Measurements from ENCODE around the gene TMEM51. TPM values are rescaled to one million over a fixed set of nuclear protein-coding genes. Genes with fewer than 3 reads are reported as not detected.
A peak's percentile ranks its signal among the peaks of the same experiment; 100 is the strongest.

Gene TMEM51
- total RNA-seq, 1 donor from 2014 or later: 6.9 TPM

- H2AFZ ChIP-seq (ENCODE audit: low read depth, low read length): no peak overlapping the region
- H4K20me1 ChIP-seq (ENCODE audit: insufficient read depth, low read length): peaks cover 5% of the 10 kb centered on the region
- no peaks in the 10 kb centered on the region for H3K9me3 Mint-ChIP-seq (ENCODE audit: unreplicated experiment)
- no peak overlapping the region for H3K4me2 ChIP-seq (ENCODE audit: low read length)
- no peak overlapping the region for H3K4me3 ChIP-seq (ENCODE audit: insufficient read depth, low read depth, low read length)
- H3K27ac Mint-ChIP-seq (ENCODE audit: unreplicated experiment): peak overlapping the region; percentile 41
- no peak overlapping the region for H3K4me3 Mint-ChIP-seq (ENCODE audit: unreplicated experiment)
- H3K36me3 Mint-ChIP-seq (ENCODE audit: low read depth, unreplicated experiment): no peaks in the 10 kb centered on the region
- H3K27ac ChIP-seq (ENCODE audit: low read depth, low read length): no peak overlapping the region
- H3K27me3 Mint-ChIP-seq (ENCODE audit: low read depth, unreplicated experiment): no peaks in the 10 kb centered on the region
- peaks cover 35% of the 10 kb centered on the region for H3K4me1 Mint-ChIP-seq (ENCODE audit: low read depth, unreplicated experiment)
- no peaks in the 10 kb centered on the region for H3K27me3 ChIP-seq (ENCODE audit: insufficient read depth, low read length)
- H3K4me1 ChIP-seq (ENCODE audit: insufficient read depth, low read length): peaks cover 4% of the 10 kb centered on the region
- FAIRE-seq (no peak), DNase-seq (ENCODE audit: low read depth) (no peak)
- no peak for TF ChIP-seq CTCF (IDR thresholded peaks at IDR 0.05; ENCODE audit: insufficient read depth, low read depth, low read length)
- TF ChIP-seq EZH2 (IDR thresholded peaks at IDR 0.05; ENCODE audit: insufficient read depth, low read length): no peak
- H3K9me3 ChIP-seq (ENCODE audit: insufficient read depth, low read depth, low read length): no peaks in the 10 kb centered on the region
- no peak overlapping the region for H3K9ac ChIP-seq (ENCODE audit: low read length)
- no peaks in the 10 kb centered on the region for H3K36me3 ChIP-seq (ENCODE audit: insufficient read depth, low read length)
- H3K79me2 ChIP-seq (ENCODE audit: insufficient read depth, low read length): no peaks in the 10 kb centered on the region
These were observed 32.1 kb downstream of the TMEM51 start for GRCh38 chr1:15185617-15186016.

- peak overlapping the region; percentile 5 for H3K27ac Mint-ChIP-seq (ENCODE audit: unreplicated experiment)
- no peaks in the 10 kb centered on the region for H3K9me3 Mint-ChIP-seq (ENCODE audit: unreplicated experiment)
- TF ChIP-seq EZH2 (IDR thresholded peaks at IDR 0.05; ENCODE audit: insufficient read depth, low read length) (no peak), CTCF (IDR thresholded peaks at IDR 0.05; ENCODE audit: insufficient read depth, low read depth, low read length) (no peak)
- Histone ChIP-seq H3K36me3 (ENCODE audit: insufficient read depth, low read length) (no peaks in the 10 kb centered on the region), H3K9me3 (ENCODE audit: insufficient read depth, low read depth, low read length) (no peaks in the 10 kb centered on the region), H3K9ac (ENCODE audit: low read length) (no peak overlapping the region), H3K27ac (ENCODE audit: low read depth, low read length) (no peak overlapping the region), H3K4me3 (ENCODE audit: insufficient read depth, low read depth, low read length) (no peak overlapping the region), H3K27me3 (ENCODE audit: insufficient read depth, low read length) (no peaks in the 10 kb centered on the region), H3K4me2 (ENCODE audit: low read length) (no peak overlapping the region), H2AFZ (ENCODE audit: low read depth, low read length) (no peak overlapping the region), H3K79me2 (ENCODE audit: insufficient read depth, low read length) (no peaks in the 10 kb centered on the region), H3K4me1 (ENCODE audit: insufficient read depth, low read length) (peaks cover 4% of the 10 kb centered on the region), H4K20me1 (ENCODE audit: insufficient read depth, low read length) (peaks cover under 1% of the 10 kb centered on the region)
- H3K4me3 Mint-ChIP-seq (ENCODE audit: unreplicated experiment): no peak overlapping the region
- H3K4me1 Mint-ChIP-seq (ENCODE audit: low read depth, unreplicated experiment): peaks cover 35% of the 10 kb centered on the region
- no peaks in the 10 kb centered on the region for H3K27me3 Mint-ChIP-seq (ENCODE audit: low read depth, unreplicated experiment)
- H3K36me3 Mint-ChIP-seq (ENCODE audit: low read depth, unreplicated experiment): no peaks in the 10 kb centered on the region
- no peak for FAIRE-seq
- DNase-seq (ENCODE audit: low read depth): no peak
These were observed 32.7 kb downstream of the TMEM51 start for GRCh38 chr1:15186073-15186845.

- no peaks in the 10 kb centered on the region for H3K79me2 ChIP-seq (ENCODE audit: insufficient read depth, low read length)
- H3K27ac ChIP-seq (ENCODE audit: low read depth, low read length): no peak overlapping the region
- TF ChIP-seq CTCF (IDR thresholded peaks at IDR 0.05; ENCODE audit: insufficient read depth, low read depth, low read length) (no peak), EZH2 (IDR thresholded peaks at IDR 0.05; ENCODE audit: insufficient read depth, low read length) (no peak)
- Mint-ChIP-seq H3K4me3 (ENCODE audit: unreplicated experiment) (no peak overlapping the region), H3K36me3 (ENCODE audit: low read depth, unreplicated experiment) (no peaks in the 10 kb centered on the region), H3K9me3 (ENCODE audit: unreplicated experiment) (no peaks in the 10 kb centered on the region), H3K4me1 (ENCODE audit: low read depth, unreplicated experiment) (peaks cover 35% of the 10 kb centered on the region), H3K27ac (ENCODE audit: unreplicated experiment) (peak overlapping the region; percentile 5), H3K27me3 (ENCODE audit: low read depth, unreplicated experiment) (no peaks in the 10 kb centered on the region)
- H3K36me3 ChIP-seq (ENCODE audit: insufficient read depth, low read length): no peaks in the 10 kb centered on the region
- FAIRE-seq: no peak
- no peaks in the 10 kb centered on the region for H3K27me3 ChIP-seq (ENCODE audit: insufficient read depth, low read length)
- no peaks in the 10 kb centered on the region for H4K20me1 ChIP-seq (ENCODE audit: insufficient read depth, low read length)
- H2AFZ ChIP-seq (ENCODE audit: low read depth, low read length): no peak overlapping the region
- H3K9ac ChIP-seq (ENCODE audit: low read length): no peak overlapping the region
- H3K4me2 ChIP-seq (ENCODE audit: low read length): no peak overlapping the region
- no peaks in the 10 kb centered on the region for H3K9me3 ChIP-seq (ENCODE audit: insufficient read depth, low read depth, low read length)
- H3K4me1 ChIP-seq (ENCODE audit: insufficient read depth, low read length): peaks cover 4% of the 10 kb centered on the region
- no peak overlapping the region for H3K4me3 ChIP-seq (ENCODE audit: insufficient read depth, low read depth, low read length)
- no peak for DNase-seq (ENCODE audit: low read depth)
These were observed 33.3 kb downstream of the TMEM51 start for GRCh38 chr1:15186846-15187151.

Data from astrocyte (in vitro differentiated cells and primary cell).